Testis (tissue), 2 donors: Measurements from ENCODE around the gene TMEM129.

ENCODE experiments used
- POLR2A ChIP-seq: fragments of 450-650 bp; IDR thresholded peaks from one replicate; pipeline ENCODE4 v1.6.1; 2017; ENCODE audit warnings: antibody characterized with exemption, mild to moderate bottlenecking, moderate library complexity
- TF ChIP-seq, protein P1 (sequence below), 3 experiments: fragments of 450-650 bp in 2 of 3; fragments of 200-600 bp in 1 of 3; sonication (generic) in 1 of 3; IDR thresholded peaks; one replicate each; pipeline ENCODE4 v1.5.1; 2016 to 2019; ENCODE audit warnings: antibody characterized with exemption in 3 of 3, mild to moderate bottlenecking in 2 of 3, moderate library complexity in 1 of 3

DNA sequence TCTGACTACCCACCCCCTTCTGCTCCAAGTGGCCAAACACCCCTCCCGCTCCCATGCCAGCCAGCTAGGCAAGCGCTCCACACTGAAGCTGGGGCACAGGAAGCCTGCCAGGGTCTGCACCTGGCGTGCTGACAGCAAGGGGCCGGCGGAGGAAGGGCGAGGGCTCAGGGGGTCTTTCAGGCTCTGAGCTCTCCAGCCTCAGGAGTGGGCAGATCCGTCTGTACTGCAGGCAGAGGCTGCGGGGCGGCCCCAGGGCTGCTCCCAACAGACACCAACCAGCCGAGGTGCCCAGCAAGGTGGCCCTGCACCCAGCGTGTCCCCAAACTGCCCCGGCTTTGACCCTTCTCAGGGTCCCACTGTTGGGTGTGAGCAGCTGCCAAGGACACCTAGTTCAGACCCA is 51.9 kb downstream of the TMEM129 start:
- no peak for TF ChIP-seq POLR2A
- TF ChIP-seq, protein P1, sequence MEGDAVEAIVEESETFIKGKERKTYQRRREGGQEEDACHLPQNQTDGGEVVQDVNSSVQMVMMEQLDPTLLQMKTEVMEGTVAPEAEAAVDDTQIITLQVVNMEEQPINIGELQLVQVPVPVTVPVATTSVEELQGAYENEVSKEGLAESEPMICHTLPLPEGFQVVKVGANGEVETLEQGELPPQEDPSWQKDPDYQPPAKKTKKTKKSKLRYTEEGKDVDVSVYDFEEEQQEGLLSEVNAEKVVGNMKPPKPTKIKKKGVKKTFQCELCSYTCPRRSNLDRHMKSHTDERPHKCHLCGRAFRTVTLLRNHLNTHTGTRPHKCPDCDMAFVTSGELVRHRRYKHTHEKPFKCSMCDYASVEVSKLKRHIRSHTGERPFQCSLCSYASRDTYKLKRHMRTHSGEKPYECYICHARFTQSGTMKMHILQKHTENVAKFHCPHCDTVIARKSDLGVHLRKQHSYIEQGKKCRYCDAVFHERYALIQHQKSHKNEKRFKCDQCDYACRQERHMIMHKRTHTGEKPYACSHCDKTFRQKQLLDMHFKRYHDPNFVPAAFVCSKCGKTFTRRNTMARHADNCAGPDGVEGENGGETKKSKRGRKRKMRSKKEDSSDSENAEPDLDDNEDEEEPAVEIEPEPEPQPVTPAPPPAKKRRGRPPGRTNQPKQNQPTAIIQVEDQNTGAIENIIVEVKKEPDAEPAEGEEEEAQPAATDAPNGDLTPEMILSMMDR (IDR thresholded peaks at IDR 0.05) = no peak
